ENCODE results near the gene TMEM269.

DNA sequence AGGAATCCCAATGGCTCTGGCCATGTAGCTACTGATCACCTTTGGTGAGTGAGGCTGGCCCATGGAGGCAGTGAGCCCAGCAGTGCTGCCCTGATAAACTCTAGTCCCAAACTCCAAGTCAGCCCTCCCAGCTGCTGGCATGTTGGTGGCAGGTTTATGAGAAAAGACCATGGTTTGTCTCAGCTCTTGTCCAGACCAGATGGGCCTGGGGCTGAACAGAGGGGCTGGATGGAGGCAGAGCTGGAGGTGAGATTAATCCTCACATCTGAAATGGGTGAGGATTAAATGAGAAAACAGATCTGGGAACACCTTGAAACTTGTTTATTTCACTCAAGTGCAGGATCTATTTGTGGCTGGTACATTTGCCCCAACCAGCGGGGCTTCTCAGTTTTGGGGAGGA lies 3.2 kb downstream of the TMEM269 start:
- TF ChIP-seq ZNF677 (tag by site-specific recombination; IDR thresholded peaks at IDR 0.05) (no peak), ZNF626 (tag by site-specific recombination; IDR thresholded peaks at IDR 0.05) (no peak), MYNN (tag by site-specific recombination; IDR thresholded peaks at IDR 0.05; ENCODE audit: borderline replicate concordance) (no peak), HOXC10 (CRISPR knock-in tag; IDR thresholded peaks at IDR 0.05) (no peak), ZNF510 (tag by site-specific recombination; IDR thresholded peaks at IDR 0.05; ENCODE audit: insufficient replicate concordance) (no peak)
